GM18907 (cell line): ENCODE data around the gene NOCT.
A peak's percentile ranks its signal among the peaks of the same experiment; 100 is the strongest.
"Not testable (repeated sequence)": the region's sequence is repeated elsewhere in the genome, so short reads cannot be mapped to it uniquely, and the experiment has no call there.

Experiments
- ATAC-seq: cut with Tn5 transposase; IDR thresholded peaks from one replicate; pipeline ENCODE4 v1.9.1; 2021; ENCODE audit warnings: mild to moderate bottlenecking, moderate library complexity; ENCODE audit not compliant: unreplicated experiment

The NOCT gene

DNA sequence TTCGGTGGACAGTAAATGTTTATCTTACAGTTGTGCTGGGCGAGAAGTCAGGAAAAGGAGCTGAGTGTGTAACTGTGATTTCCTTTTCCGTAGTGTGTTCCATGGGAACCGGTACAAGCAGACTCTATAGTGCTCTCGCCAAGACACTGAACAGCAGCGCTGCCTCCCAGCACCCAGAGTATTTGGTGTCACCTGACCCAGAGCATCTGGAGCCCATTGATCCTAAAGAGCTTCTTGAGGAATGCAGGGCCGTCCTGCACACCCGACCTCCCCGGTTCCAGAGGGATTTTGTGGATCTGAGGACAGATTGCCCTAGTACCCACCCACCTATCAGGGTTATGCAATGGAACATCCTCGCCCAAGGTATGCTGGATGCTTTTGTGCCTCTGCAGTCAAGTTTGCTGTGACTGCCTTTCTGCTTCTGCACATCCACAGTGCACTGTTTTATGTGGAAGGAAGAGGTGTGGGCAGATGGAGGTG is 27.4 kb downstream of the NOCT start:
- no peak for ATAC-seq

- no peak for ATAC-seq
These were observed 28.7 kb downstream of the NOCT start for GRCh38 chr4:139044291-139044690.

- ATAC-seq, result no peak
These were observed 32.4 kb downstream of the NOCT start for GRCh38 chr4:139048026-139048425.

GRCh38 chr4:139050446-139050845 is 34.9 kb downstream of the NOCT start:
- ATAC-seq, result no peak

- ATAC-seq, result no peak
These were observed 38.3 kb downstream of the NOCT start for GRCh38 chr4:139053909-139054308.

DNA sequence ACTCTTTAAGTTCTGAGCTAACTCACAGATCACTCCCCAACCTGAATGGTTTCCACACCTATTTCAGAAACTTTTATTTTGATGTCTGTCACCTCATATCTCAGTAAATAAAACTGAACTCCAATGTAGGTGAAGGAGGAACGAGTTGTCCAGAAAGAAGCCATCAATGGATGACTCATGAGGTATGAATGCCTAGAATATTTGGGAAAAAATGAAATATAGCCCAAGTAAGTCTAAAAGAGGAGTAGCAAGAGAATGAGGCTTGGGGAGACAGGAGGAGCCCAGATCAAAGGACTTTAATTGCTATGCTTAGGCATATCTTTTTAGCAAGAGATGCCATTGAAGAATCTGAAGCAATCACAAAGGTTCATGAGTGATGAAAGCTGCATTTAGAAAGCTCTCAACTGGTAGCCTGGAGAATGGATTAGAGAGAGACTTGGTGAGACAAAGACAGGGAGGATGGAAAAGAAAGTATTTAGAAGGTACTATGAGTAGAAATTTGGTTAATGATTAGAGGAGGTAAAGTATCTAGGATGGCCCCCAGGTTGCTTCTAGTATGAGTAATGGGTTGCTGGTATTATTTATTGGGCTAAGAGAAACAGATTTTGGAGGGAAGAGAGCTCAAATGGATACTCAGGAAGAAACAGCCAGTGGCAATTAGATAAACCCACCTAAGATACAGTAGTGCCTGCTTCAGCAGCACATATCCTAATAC is 39.4 kb downstream of the NOCT start:
- ATAC-seq, result no peak

- ATAC-seq, result not testable (repeated sequence)
These were observed 43.4 kb downstream of the NOCT start for GRCh38 chr4:139059026-139059425.

DNA sequence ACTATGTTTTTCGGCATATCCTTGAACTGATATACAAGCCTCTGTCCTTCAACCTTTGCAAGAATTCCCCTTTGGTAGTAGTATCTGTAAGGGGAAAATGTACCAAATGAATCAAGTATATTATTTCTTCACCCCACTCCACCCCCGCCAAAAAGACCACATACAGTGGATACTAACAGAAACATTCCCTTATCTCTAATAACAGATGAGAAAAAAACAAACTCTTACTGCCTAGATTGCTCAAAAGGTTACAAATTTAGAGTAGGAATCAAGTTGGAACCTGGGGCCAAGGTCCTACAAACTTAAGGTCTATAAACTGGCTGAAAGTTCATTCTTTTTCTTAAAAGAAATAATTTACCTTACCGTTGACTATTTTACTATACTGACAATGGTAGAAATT is 45.0 kb downstream of the NOCT start:
- ATAC-seq, result no peak

DNA sequence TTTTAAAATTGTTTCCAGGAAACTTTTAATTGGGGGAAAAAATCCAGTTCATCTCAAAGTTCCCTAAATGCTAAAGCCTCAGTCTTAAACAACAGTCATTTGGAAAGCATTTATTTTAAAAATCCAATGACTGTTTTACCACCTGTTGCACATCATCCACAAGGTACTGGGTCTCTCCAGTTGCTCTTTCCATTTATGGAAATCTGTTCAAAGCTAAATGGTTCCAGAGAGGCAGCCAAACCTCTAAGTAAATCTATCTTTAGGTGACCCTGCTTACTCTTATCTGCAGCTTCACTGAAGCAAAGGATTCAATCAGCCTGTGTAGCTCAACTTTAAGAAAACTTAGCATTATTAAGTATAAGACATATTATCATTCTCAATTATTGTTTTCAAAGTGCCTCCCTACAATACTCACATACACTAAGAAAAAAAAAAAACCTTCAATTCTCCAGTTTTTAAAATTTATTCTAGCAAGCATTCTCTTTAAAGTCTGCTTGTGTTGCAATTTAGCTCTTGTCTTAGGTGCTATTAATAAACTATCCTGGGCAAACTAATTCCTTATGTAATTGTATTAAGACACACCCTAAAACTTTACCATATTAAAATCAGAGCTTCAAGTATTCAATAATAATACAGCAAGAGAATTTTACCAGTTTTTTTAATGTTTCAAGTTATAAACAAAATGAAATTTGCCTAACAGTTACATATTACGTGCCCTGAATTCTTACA is 60.6 kb downstream of the NOCT start:
- no peak for ATAC-seq

- ATAC-seq, result no peak
These were observed 62.2 kb downstream of the NOCT start for GRCh38 chr4:139077567-139078355.

DNA sequence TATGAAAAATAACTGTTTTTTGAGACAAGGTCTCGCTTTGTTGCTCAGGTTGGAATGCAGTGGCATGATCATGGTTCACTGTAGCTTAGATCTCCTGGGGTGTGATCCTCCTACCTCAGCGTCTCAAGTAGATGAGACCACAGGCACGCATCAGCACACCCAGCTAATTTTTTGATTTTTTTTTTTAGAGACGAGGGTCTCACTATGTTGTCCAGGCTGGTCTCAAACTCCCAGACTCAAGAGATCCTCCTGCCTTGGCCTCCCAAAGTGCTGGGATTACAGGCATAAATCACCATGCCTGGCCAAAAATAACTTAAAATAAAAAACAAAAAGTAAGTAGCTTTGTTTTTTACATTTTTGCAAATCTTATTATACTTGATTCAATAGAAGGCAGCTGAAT is 63.3 kb downstream of the NOCT start:
- no peak for ATAC-seq

DNA sequence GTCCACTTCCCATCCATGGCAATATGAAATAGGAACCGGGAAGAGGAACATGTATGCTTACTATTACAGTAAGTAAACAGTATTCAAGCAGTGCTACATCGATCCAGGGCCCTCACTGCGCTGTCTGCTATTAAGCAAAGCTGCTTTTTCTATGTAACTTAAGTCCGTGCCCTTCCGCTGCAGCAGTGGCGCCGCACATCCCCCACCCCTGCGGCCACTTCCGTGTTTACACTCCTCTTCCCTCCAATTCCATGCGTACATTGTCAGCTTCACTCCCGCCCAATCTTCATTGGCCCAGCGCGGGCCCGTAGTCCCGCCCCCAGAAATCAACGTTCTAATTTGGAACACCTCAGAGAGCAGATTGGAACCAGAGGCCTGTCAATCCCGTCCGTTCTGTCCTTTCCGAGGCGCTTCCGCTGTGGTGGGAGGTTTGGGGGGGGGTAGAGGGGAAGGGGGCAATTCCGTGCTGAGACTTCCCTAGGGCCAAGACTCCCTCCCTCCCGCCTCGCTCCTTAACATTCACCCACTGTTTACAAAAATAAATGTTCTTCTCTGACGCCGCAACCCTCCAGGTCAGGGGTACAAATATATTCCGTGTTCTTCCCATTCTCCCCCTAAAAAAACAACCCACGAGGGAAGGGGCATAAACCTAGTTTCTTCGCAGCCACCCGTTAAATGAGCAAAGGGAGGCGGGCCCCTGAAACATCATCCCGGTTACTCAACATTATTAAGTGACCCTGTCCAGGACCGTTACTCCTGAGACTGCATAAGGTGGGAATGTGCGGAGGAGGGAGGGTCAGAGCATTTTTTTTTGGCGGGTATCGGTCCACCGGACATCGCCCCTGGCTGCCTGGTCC is 67.4 kb downstream of the NOCT start:
- peak; percentile 87 for ATAC-seq

GRCh38 chr4:139083607-139083955 is 68.0 kb downstream of the NOCT start:
- ATAC-seq, result peak; percentile 35

GRCh38 chr4:139083956-139084803 is 68.6 kb downstream of the NOCT start:
- peak; percentile 68 for ATAC-seq

DNA sequence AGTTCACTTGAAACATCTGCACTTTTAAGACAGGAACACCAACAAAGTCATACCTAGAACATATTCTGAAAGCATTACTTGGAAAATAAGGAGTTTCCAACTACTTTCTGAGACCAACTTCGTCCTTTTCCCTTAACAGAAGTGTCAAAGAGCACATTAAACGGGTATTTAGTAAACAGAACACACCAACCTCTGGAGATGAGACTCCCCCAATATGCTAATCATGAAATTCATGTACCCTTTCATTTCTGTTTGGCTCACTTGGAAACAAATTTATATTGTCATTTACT is 69.2 kb downstream of the NOCT start:
- ATAC-seq, result no peak

- no peak for ATAC-seq
These were observed 69.6 kb downstream of the NOCT start for GRCh38 chr4:139085141-139085540.

DNA sequence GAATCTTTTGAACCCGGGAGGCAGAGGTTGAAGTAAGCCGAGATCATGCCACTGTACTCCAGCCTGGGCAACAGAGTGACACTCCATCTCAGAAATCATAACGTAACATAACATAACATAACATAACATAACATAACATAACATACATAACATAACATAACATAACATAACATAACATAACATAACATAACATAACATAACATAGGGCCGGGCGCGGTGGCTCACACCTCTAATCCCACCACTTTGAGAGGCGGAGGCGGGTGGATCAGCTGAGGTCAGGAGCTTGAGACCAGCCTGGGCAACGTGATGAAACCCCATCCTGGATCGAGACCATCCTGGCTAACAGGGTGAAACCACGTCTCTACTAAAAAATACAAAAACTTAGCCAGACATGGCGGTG is 76.7 kb downstream of the NOCT start:
- no peak for ATAC-seq
